Prostate gland (tissue), 2 donors: ENCODE data around the gene RALY. TPM values are rescaled to one million over a fixed set of nuclear protein-coding genes. Genes with fewer than 3 reads are reported as not detected.
A peak's percentile ranks its signal among the peaks of the same experiment; 100 is the strongest.

Experiments
- DNase-seq: peaks from one replicate; pipeline ENCODE4 v3.0.0-alpha.2; 2019; ENCODE audit warnings: low spot score
- H3K27ac ChIP-seq, 2 donors: fragments of 200-600 bp; sonication (generic); 2 replicates each; pipeline ENCODE4 v1.5.1; 2017 to 2019
- H3K27me3 ChIP-seq: fragments of 200-600 bp; sonication (generic); replicated peaks from 2 replicates; pipeline ENCODE4 v1.5.1; 2019; ENCODE audit not compliant: insufficient read depth
- H3K36me3 ChIP-seq, 2 donors: fragments of 200-600 bp; sonication (generic); 1 replicate in 1 of 2; 2 replicates in 1 of 2; pipeline versions ENCODE4 v1.5.1 to v1.8.1; 2017 to 2019
- H3K4me1 ChIP-seq: fragments of 200-600 bp; sonication (generic); replicated peaks from 2 replicates; pipeline ENCODE4 v1.5.1; 2019
- H3K4me3 ChIP-seq, 2 donors: fragments of 200-600 bp; sonication (generic); 2 replicates each; pipeline ENCODE4 v1.5.1; 2017 to 2019
- H3K9me3 ChIP-seq: fragments of 200-600 bp; sonication (generic); 2 replicates; pipeline ENCODE4 v1.5.1; 2017
- CTCF ChIP-seq, 4 experiments: fragments of 200-600 bp in 2 of 4; fragments of 450-650 bp in 2 of 4; sonication (generic) in 2 of 4; IDR thresholded peaks; 1 replicate in 3 of 4; 2 replicates in 1 of 4; pipeline ENCODE4 v1.5.1; 2016 to 2019; ENCODE audit warnings: antibody characterized with exemption in 4 of 4, mild to moderate bottlenecking in 2 of 4, moderate library complexity in 2 of 4
- POLR2A ChIP-seq: fragments of 450-650 bp; IDR thresholded peaks from one replicate; pipeline ENCODE4 v1.6.1; 2016; ENCODE audit warnings: antibody characterized with exemption, mild to moderate bottlenecking
- POLR2AphosphoS5 ChIP-seq: sonication (generic); formaldehyde crosslinking; IDR thresholded peaks from one replicate; pipeline ENCODE4 v1.6.1; 2017; ENCODE audit warnings: antibody characterized with exemption
- WGBS: methylation state at CpG from one replicate; pipeline ENCODE4 v1.1.5; 2018; 5-methylcytosine and 5-hydroxymethylcytosine counted together
- intact Hi-C: fragments of 100-400 bp; cut with DNase I; formaldehyde crosslinking; loops from one replicate; pipeline ENCODE4 v1.14.2; 2022
- total RNA-seq, 2 donors: library from RNA; depleted of rRNA; stranded (reverse); fragments of >200 nt; gene quantifications; one replicate each; pipeline ENCODE4 v1.1.0, GENCODE V29; 2016

The RALY gene
- total RNA-seq, result 100 to 1,000 TPM; 120 to 187 TPM

GRCh38 chr20:33993576-33994221, at the start of gene RALY:
RALY (plus strand) TSS chr20:33993911; CDS start chr20:34072075, 78,164 bp downstream.
- Histone ChIP-seq H3K4me1 (peaks cover 15% of the 10 kb centered on the region), H3K27ac (peak within 1 kb of the TSS; percentile 94 to 97), H3K9me3 (no peaks in the 10 kb centered on the region), H3K27me3 (no peaks in the 10 kb centered on the region), H3K4me3 (peak within 1 kb of the TSS; percentile 89 to 94), H3K36me3 (no peaks in the 10 kb centered on the region)
- peak; percentile 97 for DNase-seq
- intact Hi-C loops, result loop anchor here (2.0 kb wide), 1 partner anchor 183 kb away; the partner anchor contains the start of gene CHMP4B
- TF ChIP-seq POLR2AphosphoS5, result peak; percentile 30
- peak in 1 of 4 experiments; percentile 5 for TF ChIP-seq CTCF (IDR thresholded peaks at IDR 0.05)
- peak; percentile 88 for TF ChIP-seq POLR2A
- under 1% methylated on average over 58 of the region's 72 CpGs for WGBS

- no peaks in the 10 kb centered on the region for H3K4me1 ChIP-seq
- no peak for TF ChIP-seq POLR2AphosphoS5
- TF ChIP-seq CTCF (IDR thresholded peaks at IDR 0.05), result no peak
- no peak overlapping the region for H3K4me3 ChIP-seq
- H3K36me3 ChIP-seq, result no peaks in the 10 kb centered on the region
- no peaks in the 10 kb centered on the region for H3K27me3 ChIP-seq
- intact Hi-C loops, result no loop called here
- no peak overlapping the region for H3K27ac ChIP-seq
- no peaks in the 10 kb centered on the region for H3K9me3 ChIP-seq
- DNase-seq, result no peak
- 69% methylated on average over 5 of the region's 5 CpGs for WGBS
These were observed 48.8 kb upstream of the RALY start for GRCh38 chr20:33944914-33945313.

GRCh38 chr20:33945391-33946081, 48.2 kb upstream of the RALY start:
- no peak for DNase-seq
- TF ChIP-seq CTCF (IDR thresholded peaks at IDR 0.05) (no peak), POLR2A (no peak), POLR2AphosphoS5 (no peak)
- no peak overlapping the region for H3K4me3 ChIP-seq
- no peak overlapping the region for H3K27ac ChIP-seq
- no peaks in the 10 kb centered on the region for H3K4me1 ChIP-seq
- H3K36me3 ChIP-seq, result no peaks in the 10 kb centered on the region
- WGBS, result 77% methylated on average over 5 of the region's 5 CpGs
- no peaks in the 10 kb centered on the region for H3K27me3 ChIP-seq
- intact Hi-C loops, result no loop called here
- no peaks in the 10 kb centered on the region for H3K9me3 ChIP-seq

GRCh38 chr20:33947709-33948295, 45.9 kb upstream of the RALY start:
- Histone ChIP-seq H3K9me3 (no peaks in the 10 kb centered on the region), H3K36me3 (no peaks in the 10 kb centered on the region), H3K27ac (no peak overlapping the region), H3K27me3 (no peaks in the 10 kb centered on the region), H3K4me3 (no peak overlapping the region), H3K4me1 (no peaks in the 10 kb centered on the region)
- intact Hi-C loops, result no loop called here
- TF ChIP-seq POLR2A, result no peak
- peak in 2 of 4 experiments; percentile 12 to 30 for TF ChIP-seq CTCF (IDR thresholded peaks at IDR 0.05)
- DNase-seq, result no peak
- 35% methylated on average over 2 of the region's 2 CpGs for WGBS
